GM19099 (cell line): ENCODE results near the gene ARAP1.

ENCODE experiments used
- POLR2A ChIP-seq: IDR thresholded peaks from 3 replicates; pipeline ENCODE4 v1.6.1; 2011; ENCODE audit warnings: low read depth; ENCODE audit not compliant: insufficient read length; ENCODE audit errors: extremely low read depth

Gene ARAP1

GRCh38 chr11:72701466-72701865, 50.7 kb downstream of the ARAP1 start:
- no peak for TF ChIP-seq POLR2A

DNA sequence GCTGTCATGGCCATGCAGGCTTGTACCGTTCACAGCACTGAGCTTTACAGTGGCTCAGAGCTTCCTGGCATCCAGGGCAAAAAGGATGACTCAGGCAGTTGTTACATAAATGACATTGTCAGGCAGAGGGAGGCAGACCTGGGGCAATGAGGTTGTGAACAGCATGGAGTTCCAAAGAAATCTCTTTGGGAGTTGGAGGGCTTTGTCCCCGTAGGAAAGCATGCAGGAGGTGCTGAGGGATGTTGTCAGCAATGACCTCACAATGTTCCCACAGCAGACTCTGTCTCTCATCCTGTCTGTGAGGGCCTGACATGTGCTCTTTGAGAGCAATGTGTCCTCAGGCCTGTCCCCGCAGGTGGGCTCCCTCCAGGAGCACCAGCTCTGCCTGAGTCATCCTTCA, 52.1 kb downstream of the ARAP1 start:
- no peak for TF ChIP-seq POLR2A

DNA sequence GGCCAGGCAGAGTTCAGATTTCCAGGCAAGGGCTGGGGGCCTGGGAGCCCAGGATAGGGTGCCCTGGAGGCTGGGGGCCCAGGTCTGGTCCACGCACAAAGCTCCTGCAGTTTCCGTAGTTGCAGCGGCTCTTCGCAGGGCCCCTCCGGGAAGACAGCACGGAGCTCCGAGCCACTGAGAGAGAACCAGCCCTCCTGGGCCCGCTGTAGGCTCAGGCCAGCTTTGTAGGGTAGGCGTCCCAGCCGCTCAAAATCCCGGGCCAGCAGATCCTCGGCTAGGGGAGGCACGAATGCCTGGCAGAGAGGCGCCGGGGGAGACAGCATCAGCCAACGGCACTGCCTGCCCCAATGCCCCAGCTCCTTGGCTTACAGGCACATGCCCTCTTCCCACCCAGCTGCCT, 54.4 kb downstream of the ARAP1 start:
- TF ChIP-seq POLR2A, result no peak

DNA sequence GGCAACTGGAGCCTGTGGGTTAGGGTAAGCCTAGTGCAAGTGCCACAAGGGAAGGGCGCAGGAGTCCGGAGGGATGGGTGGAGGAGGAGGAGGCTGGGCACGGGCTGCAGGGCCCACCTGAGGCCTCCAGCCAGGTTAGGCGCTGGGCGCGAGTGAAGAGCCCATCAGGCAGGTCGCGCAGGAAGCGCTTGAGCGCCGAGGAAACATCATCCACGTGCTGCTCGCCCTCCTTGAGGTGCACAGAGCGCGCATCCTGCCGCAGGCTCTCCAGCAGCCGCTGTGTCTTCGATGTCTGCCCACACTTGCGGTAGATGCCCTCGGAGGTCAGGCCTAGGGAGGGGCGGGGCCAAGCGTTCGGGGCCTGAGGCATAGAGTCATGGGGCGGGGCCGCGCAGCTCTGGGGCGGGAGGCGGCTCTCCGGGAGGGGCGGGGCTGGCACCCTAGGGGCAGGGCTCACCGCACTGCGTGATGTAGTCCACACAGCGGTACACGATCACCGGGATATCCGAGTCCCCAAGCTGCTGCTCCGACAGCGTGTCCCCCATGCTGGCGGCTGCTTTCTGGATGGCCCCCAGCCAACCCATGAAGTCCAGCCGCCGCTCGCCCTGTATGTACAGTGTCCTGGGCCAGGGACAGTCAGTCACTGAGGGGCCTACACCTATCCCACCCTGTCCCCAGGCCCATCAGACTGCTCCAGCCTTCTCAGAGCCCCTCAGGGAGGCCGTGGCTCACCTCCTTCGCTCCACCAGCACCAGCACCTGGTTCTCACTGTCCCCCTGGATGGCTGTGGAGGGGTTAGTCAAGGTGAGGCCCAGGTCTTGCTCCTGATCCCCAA, 55.1 kb downstream of the ARAP1 start:
- no peak for TF ChIP-seq POLR2A

- no peak for TF ChIP-seq POLR2A
These were observed 56.9 kb downstream of the ARAP1 start for GRCh38 chr11:72695354-72695753.

DNA sequence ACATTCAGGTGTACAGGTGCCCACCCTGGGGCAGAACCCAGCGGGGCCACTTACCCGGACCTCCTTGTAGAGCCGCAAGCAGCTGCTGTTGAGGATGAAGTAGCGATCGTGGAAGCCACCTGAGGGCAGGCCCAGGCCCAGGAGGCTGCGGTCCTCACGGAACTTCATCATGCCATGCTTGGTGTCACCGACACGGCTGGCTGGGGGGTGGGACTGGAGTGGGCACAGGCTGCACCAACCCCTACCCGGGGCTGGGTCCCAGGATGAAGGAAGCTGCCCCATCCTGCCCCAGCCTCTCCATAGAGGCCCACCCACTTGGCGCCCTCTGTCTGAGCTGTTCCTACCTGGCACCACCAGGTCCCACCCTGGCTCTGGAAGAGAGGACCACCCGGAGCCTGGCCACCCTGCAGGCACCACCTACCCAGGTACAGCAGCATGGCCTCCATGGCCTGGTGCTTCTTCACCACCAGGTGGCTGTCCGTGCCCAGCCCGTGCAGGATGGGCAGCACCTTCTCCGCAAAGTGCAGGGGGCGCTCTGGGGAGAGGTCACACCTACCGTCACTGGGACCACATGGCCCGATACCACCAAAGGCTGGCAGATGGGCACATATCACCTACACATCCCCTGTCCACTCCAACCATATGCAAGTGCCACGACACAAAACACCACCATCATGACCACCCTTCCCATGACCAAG, 58.8 kb downstream of the ARAP1 start:
- no peak for TF ChIP-seq POLR2A

DNA sequence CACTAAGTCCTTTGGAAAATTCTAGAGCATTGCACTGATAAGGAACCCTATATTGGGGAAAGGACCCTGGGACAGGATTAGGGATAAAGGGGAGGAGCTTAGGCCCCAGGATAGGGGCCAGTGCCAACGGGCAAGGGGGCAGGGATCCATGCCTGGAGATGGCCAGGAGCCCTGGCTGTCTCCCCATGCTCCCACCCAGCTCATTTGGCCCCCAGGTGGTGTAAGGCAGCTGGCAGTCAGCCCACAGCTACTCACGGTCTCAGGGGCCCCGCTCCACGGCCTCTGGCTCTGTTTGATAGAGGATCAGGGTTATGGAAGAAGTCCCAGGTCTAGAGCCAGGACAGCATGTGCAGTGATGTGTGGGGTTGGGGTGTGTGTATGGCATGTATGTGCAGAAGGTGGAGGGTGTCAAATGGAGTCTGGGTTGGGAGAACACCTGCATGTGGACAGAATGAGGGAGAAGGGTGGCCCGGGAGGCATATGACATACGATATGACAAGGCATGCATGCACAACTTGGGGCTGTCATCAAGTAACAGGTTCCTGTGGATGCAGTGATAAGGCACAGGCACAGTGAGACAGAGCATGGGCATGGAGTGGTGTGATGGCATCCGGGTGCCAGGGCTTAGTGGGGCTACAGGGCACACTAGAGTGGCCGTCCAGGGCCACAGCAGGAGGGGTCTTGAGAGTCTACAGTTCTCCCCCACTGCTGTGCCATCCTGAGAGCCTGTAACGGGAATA, 59.5 kb downstream of the ARAP1 start:
- no peak for TF ChIP-seq POLR2A

- no peak for TF ChIP-seq POLR2A
These were observed 62.0 kb downstream of the ARAP1 start for GRCh38 chr11:72690166-72690565.

DNA sequence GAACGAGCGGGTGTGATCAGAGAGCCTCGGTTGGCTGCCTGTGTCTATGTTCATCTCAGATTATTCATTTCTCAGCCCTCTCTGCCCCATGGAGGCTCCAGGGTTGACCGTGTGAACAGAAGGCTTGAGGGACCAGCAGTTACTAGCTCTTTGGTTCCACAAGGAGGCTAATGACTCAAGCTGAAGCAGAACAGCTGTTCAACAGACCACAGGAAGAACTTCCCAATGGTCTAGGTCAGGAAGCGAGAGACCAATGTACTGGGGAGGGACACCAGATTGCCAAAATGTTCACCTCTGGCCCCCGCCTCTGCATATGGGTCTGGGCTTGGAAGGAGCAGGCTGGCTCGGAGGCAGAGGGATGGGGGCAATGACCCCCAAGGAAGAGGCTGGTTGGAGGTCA, 63.3 kb downstream of the ARAP1 start:
- no peak for TF ChIP-seq POLR2A

- no peak for TF ChIP-seq POLR2A
These were observed 63.7 kb downstream of the ARAP1 start for GRCh38 chr11:72688486-72688885.

- no peak for TF ChIP-seq POLR2A
These were observed 64.9 kb downstream of the ARAP1 start for GRCh38 chr11:72687326-72687725.

DNA sequence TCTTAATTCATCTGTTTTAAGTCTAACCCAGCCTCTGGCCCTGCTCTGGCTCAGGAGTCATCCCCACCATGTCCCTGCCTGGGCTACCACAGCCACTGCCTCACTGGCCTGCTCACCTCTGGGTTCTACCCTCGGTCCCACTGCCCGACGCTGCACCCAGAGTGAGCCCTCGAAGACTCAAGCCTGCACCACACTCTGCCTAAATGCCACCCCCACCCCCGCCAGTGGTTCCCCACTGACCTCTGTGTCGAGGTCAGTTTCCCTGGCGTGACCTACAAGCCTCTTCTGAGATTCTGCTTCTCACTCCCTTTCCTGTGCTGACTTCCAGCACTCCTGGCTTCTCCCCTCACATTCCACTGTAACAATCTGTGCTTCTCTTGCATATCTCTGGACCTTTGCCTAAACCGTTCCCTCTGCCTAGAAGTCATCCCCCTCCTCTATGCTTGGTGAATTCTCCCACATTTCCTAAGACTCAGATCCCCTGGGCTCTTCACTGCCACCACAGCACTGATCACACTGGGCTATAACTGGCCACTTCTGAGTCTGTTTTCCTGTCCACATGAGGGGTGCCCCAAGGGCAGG, 65.5 kb downstream of the ARAP1 start:
- TF ChIP-seq POLR2A, result no peak

- no peak for TF ChIP-seq POLR2A
These were observed 66.4 kb downstream of the ARAP1 start for GRCh38 chr11:72685560-72686480.

DNA sequence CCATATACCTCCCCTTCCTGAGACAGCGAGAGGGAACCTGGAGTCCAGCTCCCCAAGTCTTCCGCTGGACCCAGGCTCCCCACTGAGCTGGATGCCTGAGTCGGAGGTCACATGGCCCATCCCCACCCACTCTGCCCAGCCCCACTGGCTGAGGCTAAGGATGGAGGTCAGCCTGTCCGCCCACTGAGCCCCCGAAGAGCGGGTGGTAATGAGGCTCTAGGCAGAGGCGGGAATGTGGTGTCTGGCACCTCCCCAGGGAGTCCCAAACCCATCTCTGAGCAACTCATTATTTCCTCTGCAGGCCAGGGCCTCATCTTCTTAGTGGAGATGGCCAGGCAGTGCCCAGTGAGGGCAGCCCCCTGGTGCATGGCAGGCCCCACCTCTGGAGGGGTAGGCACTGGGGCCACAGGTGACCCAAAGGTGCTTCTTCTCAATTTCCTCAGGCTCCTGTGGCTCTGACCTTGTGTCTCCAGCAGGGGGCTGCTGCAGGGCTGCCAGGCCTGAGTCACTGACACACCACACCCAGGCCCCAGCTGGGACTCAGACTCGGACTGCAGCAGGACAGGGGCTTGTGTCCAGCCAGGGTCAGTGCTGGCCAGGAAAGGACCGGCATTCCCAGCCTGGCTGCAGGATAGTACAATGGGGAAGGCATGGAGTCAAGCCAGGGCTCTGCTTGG, 67.8 kb downstream of the ARAP1 start:
- TF ChIP-seq POLR2A, result no peak

DNA sequence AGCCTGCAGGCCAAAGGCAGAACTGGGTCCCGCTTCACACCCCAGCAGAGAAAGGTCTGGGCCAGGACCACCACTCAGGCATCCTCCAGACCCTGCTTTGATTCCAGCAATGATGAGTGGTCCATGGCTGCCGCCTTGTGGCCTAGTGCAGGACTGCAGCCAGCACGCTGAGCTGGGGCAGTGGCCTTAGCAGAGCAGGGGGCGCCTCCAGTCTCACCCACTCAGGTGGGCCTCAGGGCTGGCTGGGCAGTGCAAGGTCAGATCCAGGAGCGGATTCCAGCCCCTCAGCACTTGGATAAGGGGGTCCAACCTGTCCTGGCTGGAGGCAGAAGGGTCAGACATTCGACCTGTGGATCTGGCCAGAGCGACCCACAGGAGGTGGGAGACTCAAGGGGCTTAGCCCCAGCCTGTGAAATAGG, 68.4 kb downstream of the ARAP1 start:
- TF ChIP-seq POLR2A, result no peak
